ENCODE results near the gene SKI.

The SKI gene

DNA sequence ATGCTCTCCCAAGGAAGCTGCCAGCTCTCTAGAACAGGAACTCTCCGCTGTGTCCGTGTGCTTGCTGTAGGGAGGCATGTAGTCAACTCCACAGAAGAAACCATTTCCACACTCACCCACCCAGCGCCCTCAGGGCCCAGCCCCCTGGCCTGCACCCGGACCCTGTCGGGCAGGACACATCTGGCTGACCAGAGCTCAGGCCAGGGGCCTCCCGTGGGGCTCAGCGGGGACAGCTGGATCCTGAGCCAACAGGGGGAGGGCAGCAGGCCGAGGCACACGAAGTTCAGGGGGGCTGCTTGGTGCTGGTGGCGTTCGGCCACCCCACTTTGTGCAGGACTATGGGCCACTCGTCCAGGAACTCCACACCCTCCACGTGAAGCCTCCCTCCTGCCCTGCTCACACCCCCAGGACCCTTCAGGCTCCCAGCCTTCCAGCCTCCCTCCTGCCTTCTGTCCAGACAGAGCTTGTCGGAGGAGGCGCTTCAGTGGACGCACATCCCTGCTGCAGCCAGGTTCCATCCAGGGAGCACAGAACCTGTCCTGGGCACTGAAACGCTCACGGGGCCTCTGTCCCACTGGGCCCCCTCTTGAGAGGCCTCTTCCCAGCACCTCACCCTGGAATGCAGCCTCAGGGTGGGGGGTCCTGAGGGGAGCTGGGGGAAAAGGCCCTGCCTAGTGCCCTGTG is 18.6 kb upstream of the SKI start:
- no peak for DNase-seq (ENCODE audit: low read depth in 2 of 2)

DNA sequence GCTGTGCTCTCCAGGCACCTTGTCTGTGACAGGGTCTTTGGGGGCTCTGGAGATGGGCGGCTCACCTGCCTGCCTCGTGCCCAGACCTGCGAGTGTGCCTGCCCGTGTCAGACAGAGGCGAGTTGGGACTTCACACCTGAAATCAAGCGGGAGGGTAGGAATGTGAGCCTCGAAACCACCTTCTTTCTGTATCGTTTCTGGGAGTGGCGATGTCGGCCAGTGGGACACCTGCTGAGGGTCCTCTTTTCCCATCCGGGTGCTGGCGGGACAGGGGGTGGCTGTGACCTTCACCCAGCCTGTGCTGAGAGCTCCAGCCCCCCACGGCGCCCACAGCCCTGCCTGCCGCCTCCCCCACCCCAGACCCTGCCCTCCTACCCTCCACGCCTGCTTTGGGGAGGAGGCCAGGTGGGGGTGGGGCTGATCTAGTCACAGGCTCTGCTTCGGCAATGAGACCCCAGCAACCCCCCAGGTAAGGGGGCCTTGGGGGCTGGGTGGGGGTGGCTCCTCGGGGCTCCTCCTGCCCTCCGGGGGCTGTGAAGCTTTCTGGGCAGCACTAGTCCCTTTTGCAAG is 17.9 kb upstream of the SKI start:
- no peak for DNase-seq (ENCODE audit: low read depth in 2 of 2)

DNA sequence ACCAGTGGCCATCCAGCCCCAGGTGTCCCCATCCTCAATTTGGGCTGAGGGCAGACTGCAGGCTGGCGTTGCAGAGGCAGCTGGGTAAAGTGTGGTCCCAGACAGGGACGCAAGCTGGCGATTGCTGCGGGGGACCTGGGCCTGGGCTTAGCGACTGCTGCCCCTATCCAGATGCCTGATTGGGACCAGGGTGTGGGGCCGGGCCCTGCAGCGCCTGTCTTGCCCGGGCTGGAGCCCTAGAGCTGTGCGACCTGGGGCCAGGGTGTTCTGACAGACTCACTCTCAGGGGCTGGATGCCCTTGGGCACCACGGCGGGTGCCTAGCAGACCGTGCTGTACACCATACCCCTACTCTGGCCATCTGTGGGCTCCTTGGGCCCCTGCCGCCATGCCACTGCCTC is 17.3 kb upstream of the SKI start:
- no peak for DNase-seq (ENCODE audit: low read depth in 2 of 2)

DNA sequence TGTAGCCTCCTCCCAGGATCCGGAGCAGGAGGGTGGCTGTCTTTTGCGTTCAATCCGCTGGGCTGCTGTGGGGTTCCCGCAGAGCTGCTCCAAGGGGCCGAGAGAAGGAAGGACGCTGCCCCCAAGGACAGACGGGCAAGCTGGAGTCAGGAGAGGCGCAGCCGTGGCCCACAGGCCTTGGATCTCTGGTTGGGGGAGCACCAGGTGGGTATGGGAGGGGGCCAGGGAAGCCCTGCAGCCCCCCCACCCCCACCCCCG is 15.9 kb upstream of the SKI start:
- no peak for DNase-seq (ENCODE audit: low read depth in 2 of 2)

DNA sequence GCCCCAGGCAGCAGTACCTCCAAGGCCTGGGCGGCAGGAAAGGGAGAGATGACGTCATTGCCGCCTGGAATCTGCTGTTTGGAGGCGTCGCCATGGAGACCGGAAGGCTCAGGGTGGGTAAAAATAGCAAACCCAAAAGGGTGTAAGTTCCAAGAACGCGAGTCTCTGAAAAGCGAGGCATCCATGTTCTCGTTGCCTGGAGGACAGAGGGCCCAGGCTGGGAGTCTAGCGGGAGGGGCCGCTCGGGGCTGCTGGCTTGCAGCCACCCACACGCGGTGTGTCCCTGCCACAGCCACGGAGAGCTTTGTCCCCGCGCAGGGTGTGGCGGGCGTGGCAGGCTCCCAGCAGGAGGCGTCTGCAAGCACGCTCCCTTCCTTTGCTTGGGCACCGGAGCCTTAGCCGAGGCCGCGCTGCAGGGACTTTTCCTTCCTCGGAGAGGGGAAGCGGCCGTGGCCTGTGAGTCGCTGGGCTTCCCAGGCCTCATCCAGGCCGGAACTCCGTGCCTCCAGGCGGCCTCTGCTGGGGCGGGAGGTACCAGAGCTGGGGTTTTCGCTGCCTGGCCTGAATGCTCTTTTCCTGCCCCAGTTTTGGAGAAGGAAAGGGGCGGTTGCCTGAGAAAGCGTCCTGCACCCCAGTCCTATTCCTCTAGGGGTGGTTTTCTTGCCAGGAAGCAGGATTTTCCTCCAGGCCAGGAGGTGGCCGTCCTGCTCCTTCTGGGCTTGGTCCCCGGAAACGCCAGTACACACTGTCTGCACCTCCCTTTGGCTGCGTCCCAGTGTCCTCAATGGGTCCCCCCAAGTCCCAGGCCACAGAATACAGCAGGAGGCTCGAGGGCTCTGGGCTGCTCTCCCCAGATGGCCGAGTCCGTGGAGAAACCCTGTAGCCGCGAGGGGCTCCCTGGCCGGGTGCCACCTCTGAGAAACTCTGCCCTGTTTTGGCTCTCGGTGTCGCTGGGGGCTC is 15.3 kb upstream of the SKI start:
- no peak for DNase-seq (ENCODE audit: low read depth in 2 of 2)

DNA sequence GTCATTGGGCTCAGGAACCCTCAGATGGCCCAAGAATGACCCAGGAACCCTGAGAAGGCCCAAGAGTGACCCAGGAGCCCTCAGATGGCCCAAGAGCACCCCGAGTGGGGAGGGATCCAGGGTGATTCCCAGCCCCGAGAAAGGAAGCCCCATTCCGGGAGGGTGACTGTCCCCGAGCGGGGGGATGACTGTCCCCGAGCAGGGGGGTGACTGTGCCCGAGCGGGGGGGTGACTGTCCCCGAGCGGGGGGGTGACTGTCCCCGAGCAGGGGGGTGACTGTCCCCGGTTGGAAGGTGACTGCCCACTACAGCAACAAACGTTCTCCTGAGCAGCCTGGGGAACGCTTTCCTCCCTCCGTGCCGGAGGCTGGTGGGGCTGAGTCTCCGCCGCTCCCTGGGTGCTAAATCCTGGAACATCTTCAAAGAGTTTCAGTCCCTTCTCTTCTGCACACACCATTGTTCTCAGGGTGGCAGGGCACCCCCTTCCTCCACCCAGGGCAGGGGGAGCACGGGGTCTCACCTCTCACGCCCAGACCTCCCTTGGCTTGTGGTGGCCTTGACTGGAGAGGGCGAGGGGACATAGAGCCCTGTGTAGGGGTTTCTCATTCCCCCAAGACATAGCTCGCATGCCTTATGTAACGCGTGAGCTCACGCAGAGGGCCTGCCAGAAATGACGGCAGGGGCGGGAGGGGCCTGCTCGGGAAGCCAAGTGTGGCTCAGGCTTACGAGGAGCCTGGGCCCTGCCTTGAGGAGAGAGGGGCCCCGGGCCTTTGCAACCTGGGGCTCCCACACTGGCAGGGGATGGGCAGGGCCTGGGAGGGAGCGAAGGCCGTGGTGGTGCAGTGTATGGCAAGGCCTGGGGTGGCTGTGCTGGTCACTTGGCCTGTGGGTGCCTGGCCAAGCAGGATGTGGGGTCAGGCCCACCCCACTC is 14.3 kb upstream of the SKI start:
- DNase-seq (ENCODE audit: low read depth in 2 of 2): no peak

DNA sequence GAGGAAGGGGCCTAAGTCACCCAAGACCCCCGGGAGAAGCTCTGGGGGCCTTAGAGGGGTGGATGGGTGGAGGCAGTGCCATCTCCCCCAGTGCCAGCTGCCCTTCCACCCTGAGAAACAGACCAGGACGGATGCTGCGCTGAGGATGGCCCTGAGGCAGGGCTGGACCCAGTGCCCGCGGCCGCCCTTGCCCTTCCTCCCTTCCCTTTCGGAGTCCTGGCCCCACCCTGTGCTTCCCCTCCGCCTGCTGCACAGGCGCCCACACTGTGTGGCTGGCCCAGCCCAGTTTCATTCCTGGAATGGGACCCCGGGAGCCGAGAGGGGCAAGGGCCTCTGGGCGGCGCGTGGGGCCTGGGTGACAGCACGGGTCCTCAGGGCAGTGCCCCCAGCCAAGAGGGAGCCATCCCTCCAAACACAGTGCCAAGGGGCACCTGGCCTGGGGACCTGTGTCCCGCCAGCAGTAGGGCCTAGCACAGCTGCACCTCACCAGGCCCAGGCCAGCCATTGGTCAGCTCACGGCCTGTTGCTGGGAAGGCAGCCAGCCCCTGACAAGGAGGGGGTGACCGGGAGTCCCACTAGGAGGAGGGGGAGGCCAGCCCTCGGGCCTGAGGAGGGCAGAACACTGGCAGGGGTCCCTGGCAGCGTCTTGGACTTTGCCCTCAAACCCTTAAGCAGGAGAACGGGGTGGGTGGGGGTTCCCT is 13.4 kb upstream of the SKI start:
- DNase-seq (ENCODE audit: low read depth in 2 of 2): no peak

DNA sequence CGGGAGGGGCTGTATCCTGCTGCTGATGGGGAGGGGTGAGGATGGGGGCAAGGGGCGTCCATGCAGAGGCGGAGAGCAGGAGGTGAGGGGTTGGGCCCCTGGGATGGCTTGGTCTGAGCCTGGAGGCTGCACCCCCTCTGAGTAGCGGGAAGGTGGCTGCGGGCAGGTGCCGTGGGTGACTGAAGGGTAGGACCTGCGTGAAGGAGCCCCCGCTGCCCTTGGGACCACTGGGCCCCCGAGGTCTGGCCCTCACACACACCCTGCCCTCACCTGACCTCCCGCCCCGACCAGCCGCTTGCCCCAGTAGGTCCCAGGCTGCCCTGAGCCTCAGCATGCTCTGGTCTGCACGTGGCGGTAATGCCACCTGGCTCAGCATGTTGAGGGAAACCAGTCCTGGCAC is 12.8 kb upstream of the SKI start:
- DNase-seq (ENCODE audit: low read depth in 2 of 2): no peak

DNA sequence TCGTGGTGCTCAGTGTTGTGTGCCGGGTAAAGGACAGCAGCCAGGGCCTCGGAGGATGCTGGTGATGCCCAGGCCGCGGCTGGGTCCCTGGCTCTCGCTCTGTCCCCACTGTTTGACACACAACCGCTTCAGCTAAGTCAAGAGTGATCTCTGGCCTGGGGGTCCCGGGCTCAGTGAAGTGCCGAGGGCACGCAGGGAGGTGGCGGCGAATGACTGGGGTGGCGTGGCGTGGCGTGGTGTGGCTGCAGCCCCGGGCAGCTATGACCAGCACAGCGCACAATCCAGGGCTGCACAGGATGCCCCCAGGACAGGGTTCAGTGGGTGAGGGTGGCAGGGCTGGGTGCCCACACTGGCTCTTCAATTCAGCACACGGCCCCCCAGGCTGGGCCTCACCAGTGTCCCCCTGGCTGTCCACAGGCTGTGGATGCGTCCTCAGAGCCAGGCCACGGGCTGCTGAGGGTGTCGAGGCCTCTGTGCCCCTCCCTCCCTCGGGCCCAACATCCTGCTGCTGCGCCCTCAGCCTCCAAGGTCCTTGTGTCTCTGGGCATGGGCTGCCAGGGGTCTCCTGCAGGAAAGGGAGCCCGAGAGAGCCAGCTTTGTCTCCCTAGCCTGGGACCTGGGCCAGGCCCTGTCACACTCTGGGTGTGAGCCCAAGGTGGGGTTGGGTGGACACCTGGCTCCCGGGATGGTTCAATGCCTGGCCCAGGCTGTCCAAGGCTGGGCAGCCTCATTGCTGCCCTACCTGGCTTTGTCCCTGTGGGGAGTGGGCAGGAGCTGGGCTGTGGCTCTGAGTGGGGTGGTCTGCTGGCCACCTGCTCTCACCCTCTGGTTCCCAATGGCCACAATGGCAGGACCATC is 12.0 kb upstream of the SKI start:
- DNase-seq (ENCODE audit: low read depth in 2 of 2): no peak

DNA sequence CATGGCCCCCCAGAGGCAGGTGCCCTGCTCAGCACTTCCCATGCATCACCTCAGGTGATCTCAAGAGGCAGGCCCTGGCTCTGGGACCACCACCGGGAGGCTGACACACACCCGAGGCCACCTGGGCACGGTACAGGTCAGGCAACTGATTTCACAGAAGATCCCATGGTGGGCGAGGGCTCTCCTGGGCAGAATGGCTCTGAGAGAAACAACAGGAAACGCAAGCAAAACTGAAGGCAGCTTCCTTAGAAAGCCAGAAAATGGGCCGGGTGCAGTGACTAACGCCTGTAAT is 11.4 kb upstream of the SKI start:
- no peak for DNase-seq (ENCODE audit: low read depth in 2 of 2)

DNA sequence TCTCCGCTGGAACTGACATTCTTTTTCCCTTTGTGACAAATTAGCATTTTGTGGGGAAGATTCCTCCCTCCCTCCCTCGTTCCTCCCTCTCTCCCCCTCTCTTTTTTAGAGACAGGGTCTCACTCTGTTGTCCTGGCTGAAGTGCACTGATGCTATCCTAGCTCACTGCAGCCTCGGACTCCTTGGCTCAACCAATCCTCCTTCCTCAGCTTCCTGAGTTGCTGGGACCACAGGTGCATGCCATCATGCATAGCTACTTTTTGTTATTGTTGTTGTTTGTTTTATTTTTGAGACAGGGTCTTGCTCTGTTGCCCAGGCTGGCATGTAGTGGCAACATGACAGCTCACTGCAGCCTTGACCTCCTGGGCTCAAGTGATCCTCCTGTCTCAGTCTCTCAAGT is 6.8 kb upstream of the SKI start:
- DNase-seq (ENCODE audit: low read depth in 2 of 2): no peak

DNA sequence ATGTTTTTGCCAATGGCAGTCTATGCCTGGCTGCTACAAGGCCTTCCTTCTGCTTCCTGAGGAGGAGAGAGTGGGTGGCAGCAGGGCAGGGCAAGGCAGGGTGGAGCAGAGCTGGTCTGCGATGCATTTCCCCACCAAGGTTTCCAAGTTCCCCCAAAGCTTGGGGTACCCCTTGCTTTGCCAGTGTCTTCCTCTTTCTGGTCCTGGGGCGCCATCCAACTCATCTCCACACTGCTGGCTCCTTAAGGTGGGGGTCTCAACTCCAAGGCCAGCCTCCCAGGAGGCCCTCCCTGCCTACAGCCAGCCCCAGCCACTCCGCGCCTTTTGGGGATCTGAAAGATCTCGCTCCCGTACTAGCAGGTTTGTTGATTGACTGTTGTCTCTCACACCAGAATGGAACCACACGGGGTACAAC is 3.9 kb upstream of the SKI start:
- no peak for DNase-seq (ENCODE audit: low read depth in 2 of 2)

DNA sequence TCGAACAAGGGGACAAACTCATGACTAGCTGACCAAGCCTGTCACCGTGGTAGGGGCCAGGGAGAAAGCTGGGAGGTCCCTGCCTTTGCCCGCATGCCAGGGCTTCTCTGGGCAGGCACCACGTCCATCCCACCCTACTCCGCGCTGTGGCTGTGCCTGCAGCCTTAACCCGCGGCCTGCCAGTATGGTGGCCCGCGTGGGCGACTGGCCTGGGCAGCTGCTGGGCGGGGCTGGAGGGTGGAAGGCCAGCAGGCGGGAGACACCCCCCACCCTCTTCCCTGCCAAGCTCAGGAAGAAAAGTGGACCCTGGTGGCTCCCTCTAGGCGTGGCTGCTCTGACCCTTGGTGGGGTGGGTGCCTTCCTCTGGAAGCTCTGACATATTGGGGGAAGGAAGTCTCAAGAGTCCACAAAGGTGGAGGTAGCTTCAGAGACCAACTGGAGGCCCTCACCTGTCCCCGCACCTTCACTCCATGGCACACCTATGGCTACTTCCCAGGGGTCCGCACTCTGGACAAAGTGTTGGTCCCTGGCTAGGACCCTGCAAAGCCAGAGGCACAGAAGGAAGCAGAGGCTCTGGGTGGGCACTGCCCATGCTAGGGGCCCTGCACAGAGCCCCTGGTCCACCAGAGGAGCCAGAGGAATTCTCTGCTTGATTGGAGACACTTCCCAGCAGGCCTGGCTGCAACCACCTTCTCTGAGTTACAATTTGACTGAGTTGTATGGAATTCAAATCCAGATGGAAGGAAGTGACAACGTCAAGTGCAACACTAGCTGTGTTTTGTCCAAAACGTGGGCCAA is 3.3 kb upstream of the SKI start:
- DNase-seq (ENCODE audit: low read depth in 2 of 2): no peak

DNA sequence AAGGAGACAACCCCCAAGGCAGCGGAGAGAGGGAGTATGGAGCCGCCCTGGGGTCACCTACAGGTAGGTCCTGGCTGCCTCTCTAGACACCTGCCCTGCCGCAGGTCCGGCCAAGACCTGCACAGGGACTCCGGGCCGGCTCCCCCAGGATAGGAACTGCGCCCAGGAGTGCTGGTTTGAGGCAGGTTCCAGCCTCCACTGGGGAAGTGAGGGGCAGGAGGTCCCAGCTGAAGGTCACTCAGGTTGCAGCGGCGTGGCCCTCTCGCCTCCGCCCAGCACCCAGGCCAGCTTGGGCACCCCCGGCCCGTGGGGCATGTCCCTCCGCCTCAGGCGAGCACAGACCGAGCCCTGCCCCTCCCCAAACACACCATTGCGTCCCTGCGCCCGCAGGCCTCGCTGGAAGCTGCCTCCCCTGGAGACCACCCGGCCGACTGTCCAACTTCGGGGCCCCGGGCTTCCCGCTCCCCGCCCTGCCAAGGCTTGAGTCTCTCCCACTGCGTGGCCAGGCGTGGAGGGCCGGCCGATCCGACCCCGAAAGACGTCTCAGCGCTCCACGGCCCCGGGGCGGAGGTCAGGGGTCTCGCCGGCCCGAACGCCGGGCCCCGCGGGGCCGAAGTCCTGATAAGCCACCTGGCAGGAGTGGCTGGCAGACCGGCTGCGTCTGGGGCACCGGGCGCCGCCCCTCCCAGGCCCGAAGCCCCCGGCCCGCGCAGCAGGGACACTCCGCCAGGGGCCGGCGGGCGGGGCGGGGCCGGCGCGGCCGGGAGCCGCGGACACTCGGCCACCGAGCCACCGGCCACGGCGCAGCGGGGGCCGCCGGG is 1.4 kb upstream of the SKI start:
- DNase-seq (ENCODE audit: low read depth in 2 of 2): no peak

DNA sequence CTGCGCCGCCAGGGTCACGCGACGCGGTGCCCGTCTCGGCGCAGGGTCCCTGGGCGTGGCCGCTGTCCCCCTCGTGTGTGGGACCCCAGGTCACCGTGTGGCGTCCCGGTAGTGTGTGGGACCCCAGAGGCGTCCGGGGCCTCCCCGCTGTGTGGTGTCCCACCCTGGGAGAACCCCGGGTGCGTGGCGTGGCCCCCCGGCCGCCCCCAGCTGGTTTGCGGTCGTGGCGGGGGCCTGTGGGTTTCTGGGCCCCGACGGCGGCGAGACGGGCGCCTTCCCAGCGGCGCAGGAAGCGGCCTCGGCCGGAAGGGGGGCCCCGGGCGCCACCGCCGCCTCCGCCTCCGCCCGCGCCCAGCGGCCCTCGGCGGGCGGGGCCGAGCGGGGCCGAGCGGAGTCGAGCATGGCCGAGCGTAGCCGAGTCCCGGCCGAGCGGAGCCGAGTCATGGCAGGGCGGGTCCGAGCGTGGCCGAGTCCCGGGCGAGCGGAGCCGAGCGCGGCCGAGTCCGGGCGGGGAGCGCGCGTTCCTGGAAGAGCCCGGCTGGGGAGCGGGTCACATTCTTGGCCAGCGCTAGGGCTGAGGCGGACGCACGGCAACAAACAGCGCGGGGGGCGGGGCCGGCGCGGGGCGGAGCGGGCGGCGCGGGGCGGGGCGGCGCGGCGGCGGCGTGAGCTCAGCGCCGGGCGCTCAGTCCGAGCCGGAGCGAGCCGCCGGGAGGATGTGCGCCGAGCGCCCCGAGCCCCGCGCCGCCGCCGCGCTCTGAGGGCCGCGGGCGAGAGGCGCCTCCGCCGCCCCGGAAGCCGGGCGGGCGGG is 568 bp upstream of the SKI start:
- DNase-seq (ENCODE audit: low read depth in 2 of 2): peak; percentile 89 to 92

DNA sequence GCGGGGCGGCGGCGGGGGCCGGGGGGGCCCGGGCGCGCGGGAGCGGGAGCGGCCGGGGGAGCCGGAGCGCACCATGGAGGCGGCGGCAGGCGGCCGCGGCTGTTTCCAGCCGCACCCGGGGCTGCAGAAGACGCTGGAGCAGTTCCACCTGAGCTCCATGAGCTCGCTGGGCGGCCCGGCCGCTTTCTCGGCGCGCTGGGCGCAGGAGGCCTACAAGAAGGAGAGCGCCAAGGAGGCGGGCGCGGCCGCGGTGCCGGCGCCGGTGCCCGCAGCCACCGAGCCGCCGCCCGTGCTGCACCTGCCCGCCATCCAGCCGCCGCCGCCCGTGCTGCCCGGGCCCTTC is 546 bp downstream of the SKI start:
- DNase-seq (ENCODE audit: low read depth in 2 of 2): no peak

DNA sequence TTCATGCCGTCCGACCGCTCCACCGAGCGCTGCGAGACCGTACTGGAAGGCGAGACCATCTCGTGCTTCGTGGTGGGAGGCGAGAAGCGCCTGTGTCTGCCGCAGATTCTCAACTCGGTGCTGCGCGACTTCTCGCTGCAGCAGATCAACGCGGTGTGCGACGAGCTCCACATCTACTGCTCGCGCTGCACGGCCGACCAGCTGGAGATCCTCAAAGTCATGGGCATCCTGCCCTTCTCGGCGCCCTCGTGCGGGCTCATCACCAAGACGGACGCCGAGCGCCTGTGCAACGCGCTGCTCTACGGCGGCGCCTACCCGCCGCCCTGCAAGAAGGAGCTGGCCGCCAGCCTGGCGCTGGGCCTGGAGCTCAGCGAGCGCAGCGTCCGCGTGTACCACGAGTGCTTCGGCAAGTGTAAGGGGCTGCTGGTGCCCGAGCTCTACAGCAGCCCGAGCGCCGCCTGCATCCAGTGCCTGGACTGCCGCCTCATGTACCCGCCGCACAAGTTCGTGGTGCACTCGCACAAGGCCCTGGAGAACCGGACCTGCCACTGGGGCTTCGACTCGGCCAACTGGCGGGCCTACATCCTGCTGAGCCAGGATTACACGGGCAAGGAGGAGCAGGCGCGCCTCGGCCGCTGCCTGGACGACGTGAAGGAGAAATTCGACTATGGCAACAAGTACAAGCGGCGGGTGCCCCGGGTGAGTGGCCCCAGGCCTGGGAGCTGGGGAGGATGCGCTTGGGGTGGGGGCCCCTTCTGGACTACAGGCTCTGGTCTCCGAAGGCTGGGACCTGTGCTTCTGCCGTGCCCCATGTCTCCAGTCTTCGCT is 1.1 kb downstream of the SKI start:
- DNase-seq (ENCODE audit: low read depth in 2 of 2): peak in 1 of 2 experiments; percentile 45

Data from stimulated activated CD4-positive, alpha-beta T cell treated with anti-CD3 and anti-CD28 coated beads, Interleukin-12 subunit alpha, Interleukin-12 subunit beta, amount 100 ng/mL, for 24 hours (primary cell).